ENCODE results near the gene GCK. TPM values are rescaled to one million over a fixed set of nuclear protein-coding genes. Genes with fewer than 3 reads are reported as not detected.

Gene GCK
- total and polyA plus RNA-seq, 2 of the 13 experiments (the other 11 are each of a cell fraction or from before 2014, with no cell fraction given): not detected

DNA sequence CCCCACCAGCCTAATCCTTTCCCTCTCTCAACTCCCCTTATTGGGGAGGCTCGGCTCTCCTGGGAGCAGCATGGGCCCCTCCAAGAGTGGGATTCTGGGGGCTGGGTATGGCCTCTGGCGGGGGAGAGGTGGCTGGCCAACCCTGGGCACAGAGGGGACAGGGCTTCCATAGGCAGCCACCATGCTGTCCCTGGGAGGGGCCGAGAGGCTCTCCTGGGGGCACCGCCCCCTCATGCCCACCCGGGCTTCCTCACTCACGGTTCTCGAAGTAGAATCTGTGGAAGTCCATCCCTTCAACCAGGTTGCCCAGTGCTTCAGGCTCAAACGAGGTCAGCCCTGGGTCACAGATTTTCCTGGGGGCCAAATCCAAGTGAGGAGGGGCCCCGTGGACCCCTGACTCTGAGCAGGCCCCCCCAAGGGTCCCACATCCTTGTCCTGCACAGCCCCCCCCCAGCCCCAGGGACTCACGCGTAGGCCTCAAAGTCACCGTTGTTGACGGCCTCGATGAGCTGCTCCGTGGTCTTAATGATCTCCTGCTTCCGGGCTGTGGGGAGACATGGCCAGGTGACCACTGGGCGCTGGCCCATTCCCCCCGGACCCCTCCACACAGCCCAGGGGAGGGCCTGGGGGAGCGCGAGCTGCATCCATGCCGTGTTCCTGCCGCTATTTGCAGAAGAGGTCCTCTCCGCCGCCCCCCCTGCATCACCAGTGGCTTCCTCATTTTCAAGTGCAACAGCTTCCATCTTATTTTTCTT is 31.3 kb upstream of the GCK start:
- peaks cover 40% of the 10 kb centered on the region for H3K4me1 ChIP-seq (ENCODE audit: insufficient read depth, low read length)
- peaks cover 9 to 34% of the 10 kb centered on the region in 2 experiments; a peak in 4 of 5 replicates for H3K27me3 ChIP-seq (ENCODE audit: control insufficient read depth in 1 of 2, insufficient read depth in 2 of 2, low read length in 2 of 2)
- no peak overlapping the region for H3K4me3 ChIP-seq (replicated peaks in 1 of 3; ENCODE audit: insufficient read depth in 1 of 3, low read depth in 2 of 3, low read length in 3 of 3)
- intact Hi-C loops (cut with micrococcal nuclease; ENCODE audit: unreplicated experiment) (no loop called here), in situ Hi-C loops (cut with HindIII; ENCODE audit: extremely low pct_ligation_motif_present, low pct_unique_long_range_greater_than_20kb) (no loop called here)
- H3K79me2 ChIP-seq (ENCODE audit: insufficient read depth, low read length): no peaks in the 10 kb centered on the region
- no peak overlapping the region for H3K9ac ChIP-seq (ENCODE audit: insufficient read depth, low read depth, low read length)
- H3K4me2 ChIP-seq (ENCODE audit: low read depth, low read length): no peak overlapping the region
- BruUV-seq (replicated peaks): no TSS peak
- CTCF ChIA-PET (ENCODE audit: low intra/inter-chr PET ratio, low total read pairs): no interaction called here
- no peaks in the 10 kb centered on the region for H3K9me3 ChIP-seq (ENCODE audit: low read length)
- no peaks in the 10 kb centered on the region for H3K36me3 ChIP-seq (replicated peaks in 1 of 2; ENCODE audit: control insufficient read depth in 1 of 2, insufficient read depth in 2 of 2, low read length in 2 of 2)
- ATAC-seq (no peak), FAIRE-seq (no peak), DNase-seq (ENCODE audit: low spot score) (no peak)
- H3K27ac ChIP-seq (ENCODE audit: extremely low read length, insufficient read depth, low read length): no peak overlapping the region
- no peak for TF ChIP-seq HES4 (CRISPR knock-in tag; IDR thresholded peaks at IDR 0.05; ENCODE audit: borderline replicate concordance)
- no peak for TF ChIP-seq MYC (CRISPR knock-in tag; IDR thresholded peaks at IDR 0.05; ENCODE audit: borderline replicate concordance)
- TF ChIP-seq SIN3A (IDR thresholded peaks at IDR 0.05; ENCODE audit: borderline replicate concordance, low read depth, low read length): no peak
- 77% methylated on average over 12 of the region's 24 CpGs for WGBS (ENCODE audit: low lambda C conversion rate)
- no peak overlapping the region for H2AFZ ChIP-seq (ENCODE audit: low read length)
- no peaks in the 10 kb centered on the region for H4K20me1 ChIP-seq (ENCODE audit: insufficient read depth, low read length)
- POLR2A ChIA-PET: no interaction called here

DNA sequence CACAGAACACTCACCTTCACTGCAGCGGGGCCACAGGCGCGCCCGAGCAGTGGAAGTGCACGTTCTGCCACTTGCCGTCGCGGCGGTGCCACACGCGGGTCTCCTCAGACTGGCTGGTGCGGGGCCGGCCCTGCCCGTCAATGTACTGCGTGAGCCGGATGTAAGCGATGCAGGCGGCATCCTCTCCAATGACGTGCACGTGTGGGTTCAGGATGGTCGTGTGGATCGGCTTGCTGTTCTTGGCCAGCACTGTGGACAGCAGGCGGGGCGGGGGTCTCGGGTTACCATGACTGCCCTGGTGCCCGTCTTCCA is 30.8 kb upstream of the GCK start:
- Histone ChIP-seq H3K4me1 (ENCODE audit: insufficient read depth, low read length) (peaks cover 40% of the 10 kb centered on the region), H3K27ac (ENCODE audit: extremely low read length, insufficient read depth, low read length) (no peak overlapping the region), H3K79me2 (ENCODE audit: insufficient read depth, low read length) (no peaks in the 10 kb centered on the region), H3K27me3 (ENCODE audit: control insufficient read depth in 1 of 2, insufficient read depth in 2 of 2, low read length in 2 of 2) (peaks cover 7 to 28% of the 10 kb centered on the region in 2 experiments; a peak in 4 of 5 replicates), H3K9ac (ENCODE audit: insufficient read depth, low read depth, low read length) (no peak overlapping the region), H3K4me2 (ENCODE audit: low read depth, low read length) (no peak overlapping the region), H3K36me3 (replicated peaks in 1 of 2; ENCODE audit: control insufficient read depth in 1 of 2, insufficient read depth in 2 of 2, low read length in 2 of 2) (no peaks in the 10 kb centered on the region), H3K4me3 (replicated peaks in 1 of 3; ENCODE audit: insufficient read depth in 1 of 3, low read depth in 2 of 3, low read length in 3 of 3) (no peak overlapping the region), H2AFZ (ENCODE audit: low read length) (no peak overlapping the region), H4K20me1 (ENCODE audit: insufficient read depth, low read length) (no peaks in the 10 kb centered on the region), H3K9me3 (ENCODE audit: low read length) (no peaks in the 10 kb centered on the region)
- 85% methylated on average over 14 of the region's 26 CpGs for WGBS (ENCODE audit: low lambda C conversion rate)
- in situ Hi-C loops (cut with HindIII; ENCODE audit: extremely low pct_ligation_motif_present, low pct_unique_long_range_greater_than_20kb) (no loop called here), intact Hi-C loops (cut with micrococcal nuclease; ENCODE audit: unreplicated experiment) (no loop called here)
- ChIA-PET CTCF (ENCODE audit: low intra/inter-chr PET ratio, low total read pairs) (no interaction called here), POLR2A (no interaction called here)
- no peak for FAIRE-seq
- ATAC-seq: no peak
- TF ChIP-seq SRSF1 (optimal IDR thresholded peaks at IDR 0.05; ENCODE audit: low read depth, low read length) (no peak), MBD4 (IDR thresholded peaks at IDR 0.05; ENCODE audit: borderline replicate concordance, low read length) (no peak), SMAD9 (CRISPR knock-in tag; IDR thresholded peaks at IDR 0.05) (no peak), IRF9 (CRISPR knock-in tag; IDR thresholded peaks at IDR 0.05; ENCODE audit: borderline replicate concordance) (no peak), ZNF703 (CRISPR knock-in tag; IDR thresholded peaks at IDR 0.05; ENCODE audit: borderline replicate concordance) (no peak), FOXM1 (CRISPR knock-in tag; IDR thresholded peaks at IDR 0.05) (no peak)
- no TSS peak for BruUV-seq (replicated peaks)
- no peak for DNase-seq (ENCODE audit: low spot score)

Data from HepG2 (cell line).